H1 (cell line): Measurements from ENCODE around the gene MPST. TPM values are rescaled to one million over a fixed set of nuclear protein-coding genes. Genes with fewer than 3 reads are reported as not detected.

Source experiments
- CTCF ChIA-PET: fragments of 300-600 bp; sonication (Branson Sonifier 250); formaldehyde crosslinking; loops from one replicate; lab custom pipeline; 2021; ENCODE audit not compliant: partially characterized antibody; lab: Charles Lee
- POLR2A ChIA-PET: fragments of 300-600 bp; sonication (Branson Sonifier 250); formaldehyde crosslinking; loops from one replicate; lab custom pipeline; 2021; ENCODE audit warnings: inconsistent platforms; ENCODE audit not compliant: partially characterized antibody; lab: Charles Lee
- DNase-seq, 2 experiments: peaks; one replicate each; pipeline versions ENCODE4 v3.0.0 to v3.0.0-alpha.2; 2010 to 2022; ENCODE audit warnings: low spot score in 2 of 2, low read depth in 1 of 2, mixed read lengths in 1 of 2
- FAIRE-seq: peaks from 2 replicates; lab custom pipeline; 2011; peaks lifted over from hg19 to GRCh38; lab: Jason Lieb, UNC
- H2AFZ ChIP-seq: 2 replicates; pipeline ENCODE4 v1.8.1; 2012; ENCODE audit warnings: low read length, inconsistent platforms
- H2AK5ac ChIP-seq: 2 replicates; pipeline ENCODE4 v1.6.1; 2013; ENCODE audit warnings: low read depth, low read length
- H2BK120ac ChIP-seq: replicated peaks from 2 replicates; pipeline ENCODE3; 2013; ENCODE audit warnings: low read depth, low read length, inconsistent platforms
- H2BK12ac ChIP-seq: 2 replicates; pipeline ENCODE4 v1.6.1; 2013; ENCODE audit warnings: low read depth, low read length
- H2BK15ac ChIP-seq: 2 replicates; pipeline ENCODE4 v1.6.1; 2013; ENCODE audit warnings: low read length
- H2BK20ac ChIP-seq: 2 replicates; pipeline ENCODE4 v1.6.1; 2013; ENCODE audit warnings: low read length
- H2BK5ac ChIP-seq: 2 replicates; pipeline ENCODE4 v1.6.1; 2013; ENCODE audit warnings: low read depth, low read length
- H3K14ac ChIP-seq: 2 replicates; pipeline ENCODE4 v1.6.1; 2013; ENCODE audit warnings: inconsistent platforms; ENCODE audit not compliant: insufficient read length
- H3K18ac ChIP-seq: 2 replicates; pipeline ENCODE4 v1.6.1; 2013; ENCODE audit warnings: low read length; ENCODE audit errors: extremely low read depth
- H3K23ac ChIP-seq: 2 replicates; pipeline ENCODE4 v1.6.1; 2013; ENCODE audit warnings: inconsistent platforms; ENCODE audit not compliant: insufficient read length
- H3K23me2 ChIP-seq: 2 replicates; pipeline ENCODE4 v1.6.1; 2013; ENCODE audit warnings: low read depth, low read length
- H3K27ac ChIP-seq: 2 replicates; pipeline ENCODE4 v1.6.1; 2011; ENCODE audit warnings: low read depth, low read length, inconsistent platforms
- H3K27me3 ChIP-seq, 4 experiments: replicated peaks in 1 of 4; 1 replicate in 1 of 4; 2 replicates in 3 of 4; pipeline versions ENCODE4 v1.6.1 to v1.8.1; 2011 to 2013; ENCODE audit warnings: low read length in 3 of 4, mild to moderate bottlenecking in 3 of 4, inconsistent platforms in 2 of 4, mixed read lengths in 2 of 4, moderate library complexity in 1 of 4; ENCODE audit not compliant: control insufficient read depth in 3 of 4, insufficient read depth in 3 of 4; ENCODE audit errors: extremely low read depth in 1 of 4
- H3K36me3 ChIP-seq, 4 experiments: 2 replicates each; pipeline versions ENCODE4 v1.6.1 to v1.8.1; 2011 to 2013; ENCODE audit warnings: mild to moderate bottlenecking in 4 of 4, low read length in 3 of 4, moderate library complexity in 2 of 4, control low read depth in 1 of 4, inconsistent platforms in 1 of 4; ENCODE audit not compliant: insufficient read depth in 4 of 4, control insufficient read depth in 2 of 4
- H3K4ac ChIP-seq: replicated peaks from 2 replicates; pipeline ENCODE3; 2013; ENCODE audit warnings: low read length, low read depth, mixed read lengths, inconsistent platforms; ENCODE audit not compliant: insufficient read length
- H3K4me1 ChIP-seq, 4 experiments: replicated peaks in 1 of 4; 1 replicate in 1 of 4; 2 replicates in 3 of 4; pipeline versions ENCODE4 v1.6.1 to v1.8.1; 2011 to 2013; ENCODE audit warnings: low read length in 3 of 4, inconsistent platforms in 2 of 4, mixed read lengths in 1 of 4; ENCODE audit not compliant: insufficient read depth in 4 of 4, control insufficient read depth in 3 of 4
- H3K4me2 ChIP-seq, 2 experiments: 2 replicates each; pipeline versions ENCODE4 v1.6.1 to v1.8.1; 2011 to 2013; ENCODE audit warnings: low read depth in 2 of 2, low read length in 2 of 2, control low read depth in 1 of 2, inconsistent platforms in 1 of 2, mild to moderate bottlenecking in 1 of 2; ENCODE audit not compliant: insufficient read depth in 1 of 2
- H3K4me3 ChIP-seq, 4 experiments: fragments of 200-600, 300-600 bp in 1 of 4; sonication (generic), shearing (Covaris generic), sonication (Bioruptor Twin) in 1 of 4; 2 replicates each; pipeline versions ENCODE4 v1.5.1 to v1.8.1; 2011 to 2016; ENCODE audit warnings: low read length in 4 of 4, low read depth in 3 of 4, control low read depth in 2 of 4, inconsistent platforms in 2 of 4, mild to moderate bottlenecking in 2 of 4, mixed read lengths in 1 of 4, moderate library complexity in 1 of 4; ENCODE audit not compliant: insufficient read depth in 2 of 4; ENCODE audit errors: extremely low read depth in 1 of 4
- H3K56ac ChIP-seq: replicated peaks from 2 replicates; pipeline ENCODE3; 2013; ENCODE audit warnings: low read depth, mild to moderate bottlenecking, mixed read lengths, low read length, inconsistent platforms; ENCODE audit not compliant: insufficient read length
- H3K79me1 ChIP-seq: 2 replicates; pipeline ENCODE4 v1.6.1; 2013; ENCODE audit warnings: low read depth, low read length, control low read depth
- H3K79me2 ChIP-seq, 2 experiments: 2 replicates each; pipeline versions ENCODE4 v1.6.1 to v1.8.1; 2012 to 2013; ENCODE audit warnings: low read length in 2 of 2, mild to moderate bottlenecking in 2 of 2, inconsistent platforms in 1 of 2; ENCODE audit not compliant: insufficient read depth in 2 of 2, control insufficient read depth in 1 of 2
- H3K9ac ChIP-seq, 4 experiments: replicated peaks in 1 of 4; 1 replicate in 1 of 4; 2 replicates in 3 of 4; pipeline versions ENCODE4 v1.6.1 to v1.8.1; 2011 to 2013; ENCODE audit warnings: low read depth in 3 of 4, low read length in 3 of 4, control low read depth in 2 of 4, mild to moderate bottlenecking in 2 of 4, moderate library complexity in 2 of 4, inconsistent platforms in 1 of 4; ENCODE audit errors: extremely low read depth in 1 of 4
- H3K9me3 ChIP-seq, 2 experiments: 2 replicates each; pipeline versions ENCODE4 v1.6.1 to v1.8.1; 2012 to 2013; ENCODE audit warnings: mild to moderate bottlenecking in 2 of 2, moderate library complexity in 2 of 2, control low read depth in 1 of 2, inconsistent platforms in 1 of 2, low read depth in 1 of 2, low read length in 1 of 2, mixed read lengths in 1 of 2; ENCODE audit not compliant: insufficient read depth in 2 of 2
- H4K20me1 ChIP-seq, 2 experiments: replicated peaks in 1 of 2; 2 replicates each; pipeline versions ENCODE3 to v1.8.1; 2011 to 2013; ENCODE audit warnings: inconsistent platforms in 2 of 2, low read length in 2 of 2, mild to moderate bottlenecking in 1 of 2; ENCODE audit not compliant: insufficient read depth in 2 of 2, control insufficient read depth in 1 of 2
- H4K5ac ChIP-seq: 2 replicates; pipeline ENCODE4 v1.6.1; 2013; ENCODE audit warnings: low read length, low read depth, mixed read lengths, inconsistent platforms; ENCODE audit not compliant: insufficient read length
- H4K8ac ChIP-seq: 2 replicates; pipeline ENCODE4 v1.8.0; 2013; ENCODE audit warnings: mild to moderate bottlenecking, moderate library complexity, low read length, inconsistent platforms; ENCODE audit not compliant: insufficient read depth; ENCODE audit errors: extremely low read depth
- H4K91ac ChIP-seq: replicated peaks from 2 replicates; pipeline ENCODE3; 2013; ENCODE audit warnings: low read length, mixed read lengths, inconsistent platforms; ENCODE audit not compliant: insufficient read length
- BACH1 ChIP-seq: IDR thresholded peaks from 2 replicates; pipeline ENCODE4 v1.6.1; 2012; ENCODE audit warnings: low read length, improper control_type of control experiment
- CREB1 ChIP-seq: IDR thresholded peaks from 2 replicates; pipeline ENCODE4 v1.6.1; 2012; ENCODE audit warnings: inconsistent platforms
- EGR1 ChIP-seq: IDR thresholded peaks from 2 replicates; pipeline ENCODE4 v1.6.1; 2011; ENCODE audit warnings: low read depth, low read length, borderline replicate concordance
- KDM1A ChIP-seq: fragments of 200-600, 300-600 bp; sonication (generic); IDR thresholded peaks from 2 replicates; pipeline ENCODE4 v1.7.1; 2016; ENCODE audit warnings: mild to moderate bottlenecking, low read length, borderline replicate concordance
- SP2 ChIP-seq: IDR thresholded peaks from 2 replicates; pipeline ENCODE4 v1.6.1; 2012; ENCODE audit warnings: mild to moderate bottlenecking, low read length, inconsistent platforms
- SUZ12 ChIP-seq: fragments of 200-600 bp; sonication (generic); IDR thresholded peaks from 2 replicates; pipeline ENCODE4 v1.6.1; 2012; ENCODE audit warnings: mild to moderate bottlenecking, inconsistent platforms, low read length, moderate library complexity, mixed read lengths
- WGBS, 2 experiments: shearing (Covaris generic) in 1 of 2; methylation state at CpG; one replicate each; pipeline versions ENCODE4 v1.1.6 to v1.1.7; 2013 to 2015; ENCODE audit warnings: low lambda C conversion rate in 2 of 2, mixed read lengths in 2 of 2, inconsistent platforms in 1 of 2, low coverage in 1 of 2, missing lambda C conversion rate in 1 of 2; ENCODE audit not compliant: insufficient replicate concordance in 2 of 2, insufficient coverage in 1 of 2, insufficient read length in 1 of 2; ENCODE audit errors: extremely low coverage in 1 of 2, missing lambda C conversion rate in 1 of 2; 5-methylcytosine and 5-hydroxymethylcytosine counted together
- polyA plus RNA-seq, 7 experiments: library from polyadenylated mRNA; depleted of rRNA in 3 of 7; stranded (reverse) in 5 of 7; unstranded in 2 of 7; fragments of >200 nt in 5 of 7; fragments of 200-250 nt in 2 of 7; gene quantifications; 1 replicate in 5 of 7; 2 replicates in 1 of 7; 4 replicates in 1 of 7; pipeline versions ENCODE4 v1.2.1 to v1.2.3, GENCODE V29; 2011 to 2013; ENCODE audit warnings: missing spikeins in 2 of 7, mixed read lengths in 2 of 7
- total RNA-seq: library from RNA; stranded (reverse); fragmentation: NEBNext Ultra II Directional; extraction: Animal tissue kit (Norgen Biotek cat#: 25700); gene quantifications from 2 replicates; pipeline ENCODE4 v1.2.1, GENCODE V29; 2021

Gene MPST
- total and polyA plus RNA-seq, 2 of the 8 experiments (the other 6 are each of a cell fraction or from before 2014, with no cell fraction given): 86.0 to 124 TPM

DNA sequence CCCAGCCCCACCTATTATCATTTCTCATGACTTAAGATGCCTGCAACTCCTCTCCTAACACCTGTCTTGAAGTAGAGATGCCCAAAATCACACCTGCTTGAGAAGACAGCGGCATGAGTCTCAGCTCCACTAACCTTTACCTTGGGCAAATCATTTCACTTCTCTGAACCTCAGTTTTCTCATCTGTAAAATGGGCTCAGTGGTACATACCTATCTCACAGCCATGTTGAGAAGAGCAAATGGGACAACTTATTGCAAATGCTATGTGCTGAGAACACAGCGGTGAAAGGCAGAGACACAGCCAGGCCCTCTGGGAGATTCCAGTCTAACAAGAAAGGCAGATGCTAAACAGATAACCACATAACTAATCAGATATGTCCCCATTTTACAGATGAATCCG is 8.1 kb upstream of the MPST start:
- Histone ChIP-seq H3K18ac (no peak overlapping the region), H2BK20ac (no peak overlapping the region), H4K5ac (no peak overlapping the region), H3K27me3 (no peaks in the 10 kb centered on the region; a peak in 2 of 7 replicates), H3K27ac (no peak overlapping the region), H3K79me1 (no peaks in the 10 kb centered on the region; the same call in 1 of the 2 replicates), H2AK5ac (no peak overlapping the region), H4K91ac (no peak overlapping the region), H3K4me2 (no peak overlapping the region), H4K20me1 (peaks cover under 1 to 11% of the 10 kb centered on the region in 2 experiments), H3K36me3 (peaks cover 0 to 4% (median 0%) of the 10 kb centered on the region in 4 experiments; a peak in 1 of 8 replicates), H3K4ac (no peak overlapping the region), H4K8ac (no peak overlapping the region), H3K56ac (no peak overlapping the region), H3K14ac (no peak overlapping the region), H3K4me1 (peaks cover 0 to 4% (median 1%) of the 10 kb centered on the region in 4 experiments; a peak in 3 of 7 replicates), H2BK120ac (no peak overlapping the region), H3K9ac (no peak overlapping the region), H3K79me2 (no peaks in the 10 kb centered on the region), H2BK15ac (no peak overlapping the region), H3K23me2 (no peaks in the 10 kb centered on the region), H3K4me3 (no peak overlapping the region), H2BK12ac (no peak overlapping the region), H3K23ac (no peak overlapping the region), H2BK5ac (no peak overlapping the region), H2AFZ (no peak overlapping the region), H3K9me3 (no peaks in the 10 kb centered on the region)
- ChIA-PET CTCF (interaction anchor here (0.8 to 1.0 kb wide), 2 partner anchors 14 to 34 kb away, joined by 3 to 5 read pairs; no protein-coding TSS in a partner anchor), POLR2A (interaction anchor here (0.7 to 4.1 kb wide), 3 partner anchors 8 to 63 kb away, joined by 3 to 18 read pairs (median 4); partner anchors contain the start of genes MPST and TST)
- WGBS, 2 experiments: 94% methylated on average over 3 of the region's 3 CpGs; no CpG with 5 or more reads in 1 of the 2 experiments
- no peak for DNase-seq
- FAIRE-seq: no peak
- TF ChIP-seq SP2: no peak
- no peak for TF ChIP-seq SUZ12
- TF ChIP-seq KDM1A: peak; percentile 81; the same call in 1 of the 2 replicates
- no peak for TF ChIP-seq CREB1
- TF ChIP-seq EGR1: no peak
- no peak for TF ChIP-seq BACH1
